Testis (tissue), 3 donors: ENCODE measurements around the gene SPINK4. TPM values are rescaled to one million over a fixed set of nuclear protein-coding genes. Genes with fewer than 3 reads are reported as not detected.

Experiments
- DNase-seq: peaks from one replicate; pipeline ENCODE4 v3.0.0-alpha.2; 2019
- H3K27ac ChIP-seq, 2 donors: fragments of 200-600 bp; sonication (generic); one replicate each; pipeline ENCODE4 v1.5.1; 2019
- H3K27me3 ChIP-seq: fragments of 200-600 bp; sonication (generic); one replicate; pipeline ENCODE4 v1.5.1; 2019
- H3K36me3 ChIP-seq: fragments of 200-600 bp; sonication (generic); one replicate; pipeline ENCODE4 v1.5.1; 2017; ENCODE audit warnings: low read depth; ENCODE audit errors: missing control alignments
- H3K4me1 ChIP-seq: fragments of 200-600 bp; sonication (generic); one replicate; pipeline ENCODE4 v1.5.1; 2019
- H3K4me3 ChIP-seq, 2 donors: fragments of 200-600 bp; sonication (generic); one replicate each; pipeline ENCODE4 v1.5.1; 2017 to 2019
- H3K9me3 ChIP-seq: fragments of 200-600 bp; sonication (generic); one replicate; pipeline ENCODE4 v1.5.1; 2017
- CTCF ChIP-seq, 3 experiments: fragments of 450-650 bp in 2 of 3; fragments of 200-600 bp in 1 of 3; sonication (generic) in 1 of 3; IDR thresholded peaks; one replicate each; pipeline ENCODE4 v1.5.1; 2016 to 2019; ENCODE audit warnings: antibody characterized with exemption in 3 of 3, mild to moderate bottlenecking in 2 of 3, moderate library complexity in 1 of 3
- POLR2A ChIP-seq: fragments of 450-650 bp; IDR thresholded peaks from one replicate; pipeline ENCODE4 v1.6.1; 2017; ENCODE audit warnings: antibody characterized with exemption, mild to moderate bottlenecking, moderate library complexity
- WGBS, 2 donors: methylation state at CpG; one replicate each; pipeline ENCODE4 v1.1.5; 2018; 5-methylcytosine and 5-hydroxymethylcytosine counted together
- intact Hi-C: fragments of 100-400 bp; cut with DNase I; formaldehyde crosslinking; loops from one replicate; pipeline ENCODE4 v1.15.1; 2023; ENCODE audit warnings: low total_unique reads
- polyA plus RNA-seq: library from polyadenylated mRNA; stranded (reverse); fragments of 350-450 nt; fragmentation: Illumina TruSeq; extraction: RNeasy Lipid Tissue Mini Kit (QIAGEN cat#74804); gene quantifications from one replicate; pipeline ENCODE4 v1.2.3, GENCODE V29; 2014; ENCODE audit warnings: low read depth, low replicate concordance; ENCODE audit not compliant: insufficient read depth
- total RNA-seq, 2 donors: library from RNA; depleted of rRNA; stranded (reverse); fragments of >200 nt; gene quantifications; one replicate each; pipeline ENCODE4 v1.2.3, GENCODE V29; 2016

SPINK4 gene
- total and polyA plus RNA-seq, 3 donors from 2014 or later = not detected

- Histone ChIP-seq H3K4me1 (no peaks in the 10 kb centered on the region), H3K27ac (no peak overlapping the region), H3K4me3 (no peak overlapping the region), H3K36me3 (no peaks in the 10 kb centered on the region), H3K9me3 (no peaks in the 10 kb centered on the region), H3K27me3 (no peaks in the 10 kb centered on the region)
- intact Hi-C loops = no loop called here
- no peak for TF ChIP-seq CTCF (IDR thresholded peaks at IDR 0.05)
- TF ChIP-seq POLR2A = no peak
- 92 to 94% methylated on average over 6 to 9 of the region's 9 CpGs for WGBS, 2 donors
- DNase-seq = no peak
These were observed 6.4 kb downstream of the SPINK4 start for GRCh38 chr9:33246269-33246860.

GRCh38 chr9:33248606-33249005, 8.6 kb downstream of the SPINK4 start:
- intact Hi-C loops = no loop called here
- no peak for DNase-seq
- Histone ChIP-seq H3K4me1 (no peaks in the 10 kb centered on the region), H3K4me3 (no peak overlapping the region), H3K36me3 (no peaks in the 10 kb centered on the region), H3K27me3 (no peaks in the 10 kb centered on the region), H3K9me3 (no peaks in the 10 kb centered on the region), H3K27ac (no peak overlapping the region)
- 83 to 98% methylated on average over 3 of the region's 3 CpGs for WGBS, 2 donors
- TF ChIP-seq POLR2A = no peak
- TF ChIP-seq CTCF (IDR thresholded peaks at IDR 0.05) = no peak

GRCh38 chr9:33249087-33249658, 9.2 kb downstream of the SPINK4 start:
- H3K4me1 ChIP-seq = no peaks in the 10 kb centered on the region
- H3K36me3 ChIP-seq = no peaks in the 10 kb centered on the region
- no peak overlapping the region for H3K27ac ChIP-seq
- no peaks in the 10 kb centered on the region for H3K9me3 ChIP-seq
- WGBS, 2 donors = 72 to 85% methylated on average over 6 of the region's 6 CpGs
- H3K27me3 ChIP-seq = no peaks in the 10 kb centered on the region
- DNase-seq = no peak
- intact Hi-C loops = no loop called here
- no peak overlapping the region for H3K4me3 ChIP-seq
- TF ChIP-seq CTCF (IDR thresholded peaks at IDR 0.05) (no peak), POLR2A (no peak)

GRCh38 chr9:33249983-33250382, 10.0 kb downstream of the SPINK4 start:
- H3K36me3 ChIP-seq = no peaks in the 10 kb centered on the region

More at GRCh38 chr9:33249983-33250382, 10.0 kb downstream of the SPINK4 start:
- TF ChIP-seq CTCF (IDR thresholded peaks at IDR 0.05) = no peak
- TF ChIP-seq POLR2A = no peak
- no peaks in the 10 kb centered on the region for H3K27me3 ChIP-seq
- DNase-seq = no peak
- WGBS, 2 donors = 91 to 98% methylated on average over 2 of the region's 2 CpGs
- no peaks in the 10 kb centered on the region for H3K4me1 ChIP-seq
- no peak overlapping the region for H3K4me3 ChIP-seq
- no peak overlapping the region for H3K27ac ChIP-seq
- intact Hi-C loops = no loop called here
- no peaks in the 10 kb centered on the region for H3K9me3 ChIP-seq
